Measurements from ENCODE around the gene UNC5C. TPM values are rescaled to one million over a fixed set of nuclear protein-coding genes. Genes with fewer than 3 reads are reported as not detected.

Gene UNC5C
- total RNA-seq, 1 experiment from 2014 or later, result 1.0 TPM

DNA sequence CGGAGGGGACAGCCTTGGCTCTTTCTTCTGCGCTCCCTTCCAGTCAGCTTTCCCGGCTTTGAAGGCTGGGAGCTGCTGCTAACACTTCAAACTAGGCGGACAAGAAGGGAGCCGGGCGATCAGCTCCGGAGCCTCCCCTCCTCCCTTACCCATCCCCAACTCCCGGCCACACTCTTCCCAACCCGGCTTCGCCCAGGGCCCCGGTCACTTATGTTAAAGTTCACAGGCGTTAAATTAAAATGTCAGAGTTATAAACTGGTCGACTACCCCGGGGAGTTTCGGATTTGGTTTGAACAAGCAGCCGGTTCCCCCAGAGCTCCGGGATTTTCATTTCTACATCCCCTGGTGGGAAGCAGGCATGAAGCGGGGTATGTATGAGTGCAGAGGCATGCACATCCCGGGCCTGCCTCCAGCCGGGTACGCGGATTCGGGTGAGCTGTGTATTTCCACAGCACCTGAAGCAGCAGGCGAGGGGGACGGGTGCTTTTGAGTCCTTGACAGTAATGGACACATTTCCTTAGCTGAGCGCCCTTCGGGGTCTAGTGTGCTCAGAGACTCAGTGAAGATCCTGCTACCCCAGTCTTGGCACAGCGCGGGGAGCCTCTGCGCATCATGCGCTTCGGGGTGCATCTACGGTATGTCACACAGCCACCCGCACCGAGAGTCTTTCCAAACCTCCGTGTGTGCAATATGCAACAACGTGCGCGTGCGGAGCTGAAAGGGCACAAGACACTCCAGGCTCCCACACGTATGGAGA lies 880 bp downstream of the UNC5C start (continued):
- TF ChIP-seq, protein P1, sequence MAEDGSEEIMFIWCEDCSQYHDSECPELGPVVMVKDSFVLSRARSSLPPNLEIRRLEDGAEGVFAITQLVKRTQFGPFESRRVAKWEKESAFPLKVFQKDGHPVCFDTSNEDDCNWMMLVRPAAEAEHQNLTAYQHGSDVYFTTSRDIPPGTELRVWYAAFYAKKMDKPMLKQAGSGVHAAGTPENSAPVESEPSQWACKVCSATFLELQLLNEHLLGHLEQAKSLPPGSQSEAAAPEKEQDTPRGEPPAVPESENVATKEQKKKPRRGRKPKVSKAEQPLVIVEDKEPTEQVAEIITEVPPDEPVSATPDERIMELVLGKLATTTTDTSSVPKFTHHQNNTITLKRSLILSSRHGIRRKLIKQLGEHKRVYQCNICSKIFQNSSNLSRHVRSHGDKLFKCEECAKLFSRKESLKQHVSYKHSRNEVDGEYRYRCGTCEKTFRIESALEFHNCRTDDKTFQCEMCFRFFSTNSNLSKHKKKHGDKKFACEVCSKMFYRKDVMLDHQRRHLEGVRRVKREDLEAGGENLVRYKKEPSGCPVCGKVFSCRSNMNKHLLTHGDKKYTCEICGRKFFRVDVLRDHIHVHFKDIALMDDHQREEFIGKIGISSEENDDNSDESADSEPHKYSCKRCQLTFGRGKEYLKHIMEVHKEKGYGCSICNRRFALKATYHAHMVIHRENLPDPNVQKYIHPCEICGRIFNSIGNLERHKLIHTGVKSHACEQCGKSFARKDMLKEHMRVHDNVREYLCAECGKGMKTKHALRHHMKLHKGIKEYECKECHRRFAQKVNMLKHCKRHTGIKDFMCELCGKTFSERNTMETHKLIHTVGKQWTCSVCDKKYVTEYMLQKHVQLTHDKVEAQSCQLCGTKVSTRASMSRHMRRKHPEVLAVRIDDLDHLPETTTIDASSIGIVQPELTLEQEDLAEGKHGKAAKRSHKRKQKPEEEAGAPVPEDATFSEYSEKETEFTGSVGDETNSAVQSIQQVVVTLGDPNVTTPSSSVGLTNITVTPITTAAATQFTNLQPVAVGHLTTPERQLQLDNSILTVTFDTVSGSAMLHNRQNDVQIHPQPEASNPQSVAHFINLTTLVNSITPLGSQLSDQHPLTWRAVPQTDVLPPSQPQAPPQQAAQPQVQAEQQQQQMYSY (CRISPR knock-in tag; IDR thresholded peaks at IDR 0.05), result no peak
- TF ChIP-seq ARID4B (CRISPR knock-in tag; IDR thresholded peaks at IDR 0.05; ENCODE audit: borderline replicate concordance), result no peak
- no peak for TF ChIP-seq SMAD4 (CRISPR knock-in tag; IDR thresholded peaks at IDR 0.05)
- no peak for TF ChIP-seq TP53 (CRISPR knock-in tag; IDR thresholded peaks at IDR 0.05)
- no peak for TF ChIP-seq CTCF (IDR thresholded peaks at IDR 0.05)
- TF ChIP-seq CREM (CRISPR knock-in tag; IDR thresholded peaks at IDR 0.05), result no peak
- TF ChIP-seq JUN (CRISPR knock-in tag; IDR thresholded peaks at IDR 0.05), result no peak
- TF ChIP-seq ZNF396 (CRISPR knock-in tag; IDR thresholded peaks at IDR 0.05; ENCODE audit: borderline replicate concordance), result no peak

DNA sequence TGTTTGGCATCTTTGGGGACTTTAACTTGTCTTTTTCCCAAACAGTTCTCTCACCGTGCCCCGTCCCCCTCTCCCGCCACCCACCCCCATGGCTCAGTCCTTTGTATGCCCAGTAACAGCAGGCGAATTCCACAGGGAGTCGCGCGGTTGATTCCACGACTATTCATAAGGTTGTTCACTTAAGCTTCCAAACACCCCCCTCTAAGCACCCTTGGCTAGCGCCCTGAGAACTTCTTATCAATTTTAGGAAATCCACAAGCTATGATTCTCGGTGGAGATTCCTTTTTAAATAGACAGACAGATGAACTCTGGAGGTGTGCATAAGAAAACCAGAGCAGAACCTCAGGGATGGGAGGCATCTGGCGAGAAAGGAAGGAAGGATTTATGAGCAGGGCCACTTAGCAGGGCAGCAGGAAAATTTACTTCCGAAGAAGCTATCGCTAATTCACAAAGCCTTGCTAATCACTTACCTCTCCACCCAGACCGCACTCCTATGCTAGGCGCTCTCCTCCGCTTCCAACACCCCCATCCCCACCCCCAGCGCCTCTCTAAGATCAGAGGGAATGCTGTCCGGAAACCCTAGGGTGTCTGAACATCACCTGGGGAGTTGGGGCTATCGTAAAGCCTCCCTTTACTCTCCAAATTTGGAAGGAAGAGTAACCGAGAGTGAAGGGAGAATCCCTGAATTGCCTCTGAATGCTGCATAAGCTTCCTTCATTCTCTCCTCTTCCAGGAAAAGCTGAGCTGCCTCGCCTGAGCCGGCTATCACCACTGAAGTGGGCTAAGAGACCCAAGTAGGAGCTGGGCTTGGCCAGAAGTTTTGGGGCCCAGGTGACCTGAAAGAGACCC lies 1.7 kb downstream of the UNC5C start:
- peak; percentile 9 for ATAC-seq
- no peak overlapping the region for H3K27ac Mint-ChIP-seq
- ChIA-PET POLR2A (no interaction called here), CTCF (interaction anchor here (1.1 to 3.5 kb wide), 5 partner anchors 18 to 391 kb away, joined by 3 to 15 read pairs (median 4); no protein-coding TSS in a partner anchor)
- H3K36me3 Mint-ChIP-seq, result no peaks in the 10 kb centered on the region
- peaks cover 59% of the 10 kb centered on the region for H3K27me3 Mint-ChIP-seq (ENCODE audit: low read depth)
- no peak for DNase-seq (ENCODE audit: low spot score)
- TF ChIP-seq ARID4B (CRISPR knock-in tag; IDR thresholded peaks at IDR 0.05; ENCODE audit: borderline replicate concordance) (0 out of 2 replicates have a peak, but pooled peaks have one; percentile 25), CREB1 (CRISPR knock-in tag; IDR thresholded peaks at IDR 0.05) (no peak), ZNF423 (CRISPR knock-in tag; IDR thresholded peaks at IDR 0.05) (0 out of 2 replicates have a peak, but pooled peaks have one; percentile 4), STAT6 (CRISPR knock-in tag; conservative IDR thresholded peaks at IDR 0.05; ENCODE audit: low read depth) (no peak)
- H3K9me3 Mint-ChIP-seq, result no peaks in the 10 kb centered on the region
- peaks cover 37% of the 10 kb centered on the region for H3K4me1 Mint-ChIP-seq
- H3K4me3 Mint-ChIP-seq, result peak overlapping the region; percentile 85
